ENCODE results near the gene LMO1.

The LMO1 gene

GRCh38 chr11:8310743-8311298 lies 47.1 kb upstream of the LMO1 start:
- no peaks in the 10 kb centered on the region for H3K9me2 ChIP-seq (replicated peaks; ENCODE audit: low read depth, low read length)
- TF ChIP-seq, protein P1, sequence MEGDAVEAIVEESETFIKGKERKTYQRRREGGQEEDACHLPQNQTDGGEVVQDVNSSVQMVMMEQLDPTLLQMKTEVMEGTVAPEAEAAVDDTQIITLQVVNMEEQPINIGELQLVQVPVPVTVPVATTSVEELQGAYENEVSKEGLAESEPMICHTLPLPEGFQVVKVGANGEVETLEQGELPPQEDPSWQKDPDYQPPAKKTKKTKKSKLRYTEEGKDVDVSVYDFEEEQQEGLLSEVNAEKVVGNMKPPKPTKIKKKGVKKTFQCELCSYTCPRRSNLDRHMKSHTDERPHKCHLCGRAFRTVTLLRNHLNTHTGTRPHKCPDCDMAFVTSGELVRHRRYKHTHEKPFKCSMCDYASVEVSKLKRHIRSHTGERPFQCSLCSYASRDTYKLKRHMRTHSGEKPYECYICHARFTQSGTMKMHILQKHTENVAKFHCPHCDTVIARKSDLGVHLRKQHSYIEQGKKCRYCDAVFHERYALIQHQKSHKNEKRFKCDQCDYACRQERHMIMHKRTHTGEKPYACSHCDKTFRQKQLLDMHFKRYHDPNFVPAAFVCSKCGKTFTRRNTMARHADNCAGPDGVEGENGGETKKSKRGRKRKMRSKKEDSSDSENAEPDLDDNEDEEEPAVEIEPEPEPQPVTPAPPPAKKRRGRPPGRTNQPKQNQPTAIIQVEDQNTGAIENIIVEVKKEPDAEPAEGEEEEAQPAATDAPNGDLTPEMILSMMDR (conservative IDR thresholded peaks at IDR 0.05; ENCODE audit: low read length) = no peak
- TF ChIP-seq EZH2phosphoT487 (IDR thresholded peaks at IDR 0.05; ENCODE audit: borderline replicate concordance) = no peak
- H4K20me1 ChIP-seq (ENCODE audit: insufficient read depth, low read length, poor library complexity, severe bottlenecking) = no peaks in the 10 kb centered on the region
- no peaks in the 10 kb centered on the region for H3K79me2 ChIP-seq (ENCODE audit: insufficient read depth, low read length)
- H2AFZ ChIP-seq (ENCODE audit: low read length) = no peak overlapping the region
- H3K27me3 ChIP-seq (ENCODE audit: insufficient read depth, low read length, poor library complexity, severe bottlenecking) = no peaks in the 10 kb centered on the region
- no peak overlapping the region for H3K4me3 ChIP-seq (ENCODE audit: low read length, poor library complexity, severe bottlenecking)
- H3F3A ChIP-seq (ENCODE audit: low read depth) = no peaks in the 10 kb centered on the region
- H3K9me3 ChIP-seq (ENCODE audit: insufficient read depth, low read depth, low read length) = no peaks in the 10 kb centered on the region
- H3K4me2 ChIP-seq (ENCODE audit: low read depth, low read length, poor library complexity, severe bottlenecking) = no peak overlapping the region
- H3K36me3 ChIP-seq (ENCODE audit: insufficient read depth, low read length) = no peaks in the 10 kb centered on the region
- H3K4me1 ChIP-seq (ENCODE audit: insufficient read depth, low read length, poor library complexity, severe bottlenecking) = no peaks in the 10 kb centered on the region
- H3K9ac ChIP-seq (ENCODE audit: low read depth, low read length, poor library complexity, severe bottlenecking) = no peak overlapping the region

DNA sequence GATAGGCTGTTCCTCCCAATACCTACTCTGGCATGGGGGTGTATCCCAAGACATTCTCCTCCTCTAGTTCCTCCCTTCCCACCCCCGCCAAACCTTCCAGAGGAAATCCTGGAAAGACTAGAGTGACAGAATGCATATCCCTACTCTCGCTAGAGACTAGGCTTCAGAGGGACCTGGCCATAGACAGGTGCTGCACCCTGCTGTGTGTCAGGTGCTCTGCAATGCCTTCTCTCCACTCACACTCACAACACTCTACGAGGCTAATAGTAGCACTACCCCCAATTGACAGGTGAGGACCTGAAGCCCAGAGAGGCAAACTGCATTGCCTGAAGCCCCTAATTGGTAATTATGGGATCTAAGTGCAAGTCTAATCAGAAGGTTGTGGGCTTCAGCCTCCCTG lies 46.2 kb upstream of the LMO1 start:
- no peaks in the 10 kb centered on the region for H3F3A ChIP-seq (ENCODE audit: low read depth)
- H2AFZ ChIP-seq (ENCODE audit: low read length) = no peak overlapping the region
- TF ChIP-seq, protein P1 (conservative IDR thresholded peaks at IDR 0.05; ENCODE audit: low read length) = peak; percentile 44
- TF ChIP-seq EZH2phosphoT487 (IDR thresholded peaks at IDR 0.05; ENCODE audit: borderline replicate concordance) = no peak
- H4K20me1 ChIP-seq (ENCODE audit: insufficient read depth, low read length, poor library complexity, severe bottlenecking) = no peaks in the 10 kb centered on the region
- H3K9ac ChIP-seq (ENCODE audit: low read depth, low read length, poor library complexity, severe bottlenecking) = no peak overlapping the region
- H3K4me3 ChIP-seq (ENCODE audit: low read length, poor library complexity, severe bottlenecking) = no peak overlapping the region
- H3K4me2 ChIP-seq (ENCODE audit: low read depth, low read length, poor library complexity, severe bottlenecking) = no peak overlapping the region
- H3K4me1 ChIP-seq (ENCODE audit: insufficient read depth, low read length, poor library complexity, severe bottlenecking) = no peaks in the 10 kb centered on the region
- peaks cover 3% of the 10 kb centered on the region; the same call in 1 of the 2 replicates for H3K9me3 ChIP-seq (ENCODE audit: insufficient read depth, low read depth, low read length)
- no peaks in the 10 kb centered on the region for H3K36me3 ChIP-seq (ENCODE audit: insufficient read depth, low read length)
- H3K79me2 ChIP-seq (ENCODE audit: insufficient read depth, low read length) = no peaks in the 10 kb centered on the region
- H3K9me2 ChIP-seq (replicated peaks; ENCODE audit: low read depth, low read length) = no peaks in the 10 kb centered on the region
- H3K27me3 ChIP-seq (ENCODE audit: insufficient read depth, low read length, poor library complexity, severe bottlenecking) = no peaks in the 10 kb centered on the region

DNA sequence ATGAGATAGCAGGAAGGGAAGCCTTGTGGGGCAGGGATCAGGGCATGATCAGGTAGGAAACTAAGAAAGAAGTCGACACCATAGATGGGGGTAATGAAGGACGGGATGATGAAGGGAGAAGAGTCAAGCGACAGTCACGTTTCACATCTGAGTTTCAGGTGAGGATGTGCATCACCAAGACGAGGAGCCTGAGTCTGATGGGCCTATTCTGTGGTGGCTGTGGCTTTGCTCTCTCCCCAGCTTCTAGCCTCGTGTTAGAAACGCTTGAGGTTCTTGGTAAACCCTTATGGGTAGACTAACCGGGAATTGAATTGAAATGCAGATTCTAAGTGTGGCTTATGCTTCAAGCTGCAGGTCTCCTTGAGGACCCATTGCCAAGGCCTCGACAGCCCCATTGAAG lies 45.6 kb upstream of the LMO1 start:
- Histone ChIP-seq H3K9me2 (replicated peaks; ENCODE audit: low read depth, low read length) (no peaks in the 10 kb centered on the region), H3K4me2 (ENCODE audit: low read depth, low read length, poor library complexity, severe bottlenecking) (no peak overlapping the region), H3K9me3 (ENCODE audit: insufficient read depth, low read depth, low read length) (peaks cover 4% of the 10 kb centered on the region; the same call in 1 of the 2 replicates), H3F3A (ENCODE audit: low read depth) (no peaks in the 10 kb centered on the region), H3K4me1 (ENCODE audit: insufficient read depth, low read length, poor library complexity, severe bottlenecking) (no peaks in the 10 kb centered on the region), H3K4me3 (ENCODE audit: low read length, poor library complexity, severe bottlenecking) (no peak overlapping the region), H4K20me1 (ENCODE audit: insufficient read depth, low read length, poor library complexity, severe bottlenecking) (no peaks in the 10 kb centered on the region), H3K36me3 (ENCODE audit: insufficient read depth, low read length) (no peaks in the 10 kb centered on the region), H3K27me3 (ENCODE audit: insufficient read depth, low read length, poor library complexity, severe bottlenecking) (no peaks in the 10 kb centered on the region), H3K79me2 (ENCODE audit: insufficient read depth, low read length) (no peaks in the 10 kb centered on the region), H3K9ac (ENCODE audit: low read depth, low read length, poor library complexity, severe bottlenecking) (no peak overlapping the region), H2AFZ (ENCODE audit: low read length) (no peak overlapping the region)
- TF ChIP-seq EZH2phosphoT487 (IDR thresholded peaks at IDR 0.05; ENCODE audit: borderline replicate concordance) = no peak
- TF ChIP-seq, protein P1 (conservative IDR thresholded peaks at IDR 0.05; ENCODE audit: low read length) = no peak

Data from Loucy (cell line).